ENCODE data around the gene TSPAN14.

TSPAN14 gene

DNA sequence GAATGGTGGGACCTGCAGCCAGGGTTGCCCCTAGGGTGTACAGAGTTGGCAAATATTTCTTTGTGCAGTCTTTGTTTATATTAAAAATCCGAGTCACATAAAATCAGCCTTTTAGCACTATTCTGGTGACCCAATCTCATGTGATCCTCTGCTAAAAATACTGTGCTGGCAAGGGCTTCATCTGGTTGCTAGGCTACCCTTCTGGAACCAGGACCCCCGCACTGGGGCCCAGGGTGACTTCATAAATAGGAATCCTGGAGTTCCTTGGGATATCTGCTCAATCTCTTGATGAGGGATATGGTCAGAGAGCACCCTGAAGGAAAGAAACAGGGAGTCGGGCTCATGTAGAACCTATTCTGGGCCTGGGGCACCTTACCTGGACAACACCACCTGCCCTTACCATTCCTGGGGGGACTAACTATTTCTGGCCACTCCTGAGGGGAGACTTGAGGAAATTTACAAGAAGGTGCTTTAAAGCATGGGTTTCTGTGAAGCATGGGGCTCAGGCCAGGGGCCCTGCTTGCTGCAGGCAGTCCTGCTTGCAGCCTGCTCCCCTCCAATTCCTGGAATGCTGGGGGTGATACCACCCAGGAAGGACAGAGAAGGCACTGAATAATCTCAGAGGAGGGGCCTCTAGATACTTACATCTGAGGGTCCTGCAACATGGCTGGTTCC lies 128.3 kb downstream of the TSPAN14 start:
- TF ChIP-seq POLR2A (IDR thresholded peaks at IDR 0.05; ENCODE audit: extremely low read depth, insufficient read length) = no peak
- no peak for TF ChIP-seq CTCF (IDR thresholded peaks at IDR 0.05; ENCODE audit: low read depth, low read length)
- no peak for TF ChIP-seq MAX (IDR thresholded peaks at IDR 0.05; ENCODE audit: low read depth, low read length)
- DNase-seq (ENCODE audit: low read depth) = no peak
- H3K4me3 ChIP-seq (ENCODE audit: low read depth, low read length) = no peak overlapping the region

Data from NB4 (cell line).